Astrocyte of the spinal cord (primary cell): ENCODE measurements around the gene DEAF1.

Experiments used
- DNase-seq: peaks from one replicate; pipeline ENCODE4 v3.0.0; 2011; ENCODE audit warnings: low read depth, low spot score
- H3K4me3 ChIP-seq: 2 replicates; pipeline ENCODE4 v1.5.1; 2011; ENCODE audit warnings: low read depth, mild to moderate bottlenecking, low read length, moderate library complexity
- CTCF ChIP-seq: IDR thresholded peaks from 2 replicates; pipeline ENCODE4 v1.5.1; 2012; ENCODE audit warnings: low read depth, mild to moderate bottlenecking, low read length, inconsistent platforms
- in situ Hi-C: cut with HindIII; loops from 2 replicates; pipeline ENCODE4 v1.10.0; 2017; ENCODE audit warnings: low sequenced_read_pairs

Gene DEAF1

GRCh38 chr11:614623-615503 is 80.2 kb downstream of the DEAF1 start:
- no peak for TF ChIP-seq CTCF
- no peak for DNase-seq
- H3K4me3 ChIP-seq: peak overlapping the region; percentile 72
- in situ Hi-C loops: no loop called here

GRCh38 chr11:614021-614622 is 80.9 kb downstream of the DEAF1 start:
- TF ChIP-seq CTCF: no peak
- in situ Hi-C loops: no loop called here
- no peak for DNase-seq
- no peak overlapping the region for H3K4me3 ChIP-seq

DNA sequence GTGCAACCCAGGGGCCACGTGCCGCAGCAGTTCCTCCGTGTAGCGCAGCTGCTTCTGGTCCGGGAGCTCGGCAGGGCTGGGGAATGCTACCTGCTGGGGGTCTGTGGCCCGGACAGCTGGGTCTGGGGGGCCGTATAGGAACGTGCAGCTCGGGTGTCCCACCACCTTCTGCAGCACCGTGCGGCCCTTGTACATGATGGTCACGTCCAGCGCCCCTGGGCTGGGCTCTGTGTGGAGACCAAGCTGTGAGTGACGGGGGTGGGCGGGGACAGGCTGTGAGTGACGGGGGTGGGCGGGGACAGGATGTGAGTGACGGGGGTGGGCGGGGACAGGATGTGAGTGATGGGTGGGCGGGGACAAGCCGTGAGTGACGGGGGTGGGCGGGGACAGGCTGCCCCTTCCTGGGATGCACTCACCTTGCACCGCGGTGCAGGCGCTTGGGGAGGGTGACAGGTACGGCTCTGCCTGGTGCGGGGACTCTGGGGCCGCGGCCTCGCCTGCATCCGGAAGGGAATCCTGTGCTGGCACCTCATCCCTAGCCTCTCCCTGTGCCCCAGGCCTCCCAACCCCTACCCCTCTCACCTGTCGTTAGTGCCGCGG is 81.6 kb downstream of the DEAF1 start:
- no peak overlapping the region for H3K4me3 ChIP-seq
- in situ Hi-C loops: no loop called here
- TF ChIP-seq CTCF: no peak
- DNase-seq: no peak

DNA sequence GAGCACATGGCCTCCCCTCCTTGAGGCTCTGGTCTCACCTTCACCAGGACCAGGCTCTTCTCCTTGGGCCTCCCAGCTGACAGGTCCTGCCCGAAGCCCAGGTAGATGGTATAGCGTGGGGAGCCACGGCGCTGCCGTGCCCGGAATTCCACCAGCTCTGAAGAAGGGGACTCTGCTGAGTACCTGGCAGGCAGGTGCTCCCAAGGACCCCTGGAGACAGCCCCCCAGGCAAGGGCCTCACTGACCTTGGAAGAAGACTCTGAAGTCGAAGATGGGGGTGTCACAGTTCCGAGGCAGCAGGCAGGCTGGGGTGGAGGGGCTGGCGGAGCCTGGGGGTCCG is 82.1 kb downstream of the DEAF1 start:
- TF ChIP-seq CTCF: no peak
- DNase-seq: no peak
- in situ Hi-C loops: no loop called here
- no peak overlapping the region for H3K4me3 ChIP-seq

DNA sequence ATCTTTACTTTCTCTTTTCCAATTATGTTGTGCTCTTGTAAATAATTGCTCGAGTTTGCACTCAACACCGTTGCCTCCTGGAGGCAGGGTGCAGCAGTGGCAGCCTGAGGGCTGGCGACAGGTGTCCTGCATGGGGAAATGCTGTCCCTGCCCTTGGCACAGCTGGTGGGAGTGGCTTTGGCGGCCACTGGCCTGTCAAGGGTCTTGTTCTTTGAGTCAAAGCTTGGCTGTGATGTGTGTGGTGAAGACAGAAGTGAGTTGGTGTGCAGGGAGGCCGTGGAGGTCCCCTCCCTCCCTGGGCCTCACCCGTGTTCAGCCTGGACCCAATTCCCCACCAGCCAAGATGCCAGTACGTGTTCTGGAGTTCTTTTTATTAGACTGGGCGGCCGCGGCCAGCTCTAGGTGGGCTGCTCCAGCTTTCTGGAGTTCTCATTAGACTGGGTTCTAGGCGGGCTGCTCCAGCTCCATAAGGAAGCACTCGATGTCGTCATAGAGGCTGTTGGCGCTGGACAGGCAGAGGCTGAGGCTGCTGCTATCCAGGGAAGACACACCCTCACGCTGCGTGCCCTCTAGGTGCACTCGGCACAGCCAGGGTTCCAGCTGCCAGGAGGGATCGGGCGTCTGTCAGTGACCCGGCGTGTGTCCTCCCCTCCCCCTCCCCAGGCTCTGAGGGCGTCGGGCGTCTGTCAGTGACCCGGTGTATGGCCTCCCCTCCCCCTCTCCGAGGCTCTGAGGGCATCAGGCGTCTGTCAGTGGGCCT is 82.6 kb downstream of the DEAF1 start:
- H3K4me3 ChIP-seq: no peak overlapping the region
- DNase-seq: no peak
- in situ Hi-C loops: no loop called here
- peak; percentile 31 for TF ChIP-seq CTCF
